ENCODE measurements around the gene ANK3. TPM values are rescaled to one million over a fixed set of nuclear protein-coding genes. Genes with fewer than 3 reads are reported as not detected.

ANK3 gene
- total and polyA plus RNA-seq, 8 donors, result 3.6 to 115 (median 31.1) TPM

DNA sequence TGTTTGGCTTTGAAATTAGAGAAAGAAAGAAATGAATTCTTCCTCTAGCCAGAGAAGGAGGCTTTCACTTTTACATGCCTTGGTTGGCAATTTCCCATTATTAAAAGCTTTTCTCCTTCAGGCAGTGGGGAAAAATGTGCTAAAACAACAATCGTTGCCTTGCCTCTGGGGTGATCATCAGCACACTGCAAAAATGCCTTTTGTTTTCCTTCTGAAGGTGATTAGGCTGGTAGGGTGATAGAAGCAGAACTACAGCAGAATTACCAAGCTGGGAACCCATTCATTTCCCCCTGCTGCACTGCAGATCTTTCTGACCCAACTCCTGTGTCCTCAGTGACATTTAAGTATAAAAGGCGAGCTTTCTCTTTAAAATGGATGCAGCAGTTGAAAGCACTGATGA, 22.2 kb downstream of the ANK3 start:
- 41 to 68% (median 61%) methylated on average over 2 of the region's 2 CpGs for WGBS, 5 donors

DNA sequence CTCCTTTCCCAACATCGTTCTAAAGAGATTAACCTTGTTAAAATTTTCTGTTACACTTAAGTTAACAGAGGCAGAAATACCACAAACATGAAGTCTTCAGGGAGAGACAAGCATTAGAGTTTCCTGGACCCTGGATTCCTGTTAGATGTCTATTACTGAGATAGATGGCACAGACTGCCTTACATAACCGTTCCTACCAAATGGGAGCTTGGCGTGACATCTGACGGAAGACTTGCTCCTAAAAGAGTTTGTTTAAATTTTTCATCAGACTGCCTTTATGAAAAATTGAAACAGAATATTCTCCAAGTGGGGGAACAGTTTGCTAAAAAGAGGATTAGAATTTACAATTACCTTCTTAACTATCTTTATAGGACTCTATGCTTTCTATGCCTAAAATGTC, 22.7 kb downstream of the ANK3 start:
- no peaks in the 10 kb centered on the region for H3K9me3 ChIP-seq
- 51 to 88% (median 73%) methylated on average over 4 of the region's 4 CpGs for WGBS, 5 donors
- intact Hi-C loops (cut with DNase I; ENCODE audit: low total_unique reads), result no loop called here
- H3K4me3 ChIP-seq, result no peak overlapping the region
- peaks cover 0 to 16% (median 0%) of the 10 kb centered on the region in 4 donors for H3K4me1 ChIP-seq
- TF ChIP-seq POLR2AphosphoS5 (IDR thresholded peaks at IDR 0.05) (no peak), POLR2A (IDR thresholded peaks at IDR 0.05) (no peak), EP300 (IDR thresholded peaks at IDR 0.05) (no peak)
- TF ChIP-seq, protein P1, sequence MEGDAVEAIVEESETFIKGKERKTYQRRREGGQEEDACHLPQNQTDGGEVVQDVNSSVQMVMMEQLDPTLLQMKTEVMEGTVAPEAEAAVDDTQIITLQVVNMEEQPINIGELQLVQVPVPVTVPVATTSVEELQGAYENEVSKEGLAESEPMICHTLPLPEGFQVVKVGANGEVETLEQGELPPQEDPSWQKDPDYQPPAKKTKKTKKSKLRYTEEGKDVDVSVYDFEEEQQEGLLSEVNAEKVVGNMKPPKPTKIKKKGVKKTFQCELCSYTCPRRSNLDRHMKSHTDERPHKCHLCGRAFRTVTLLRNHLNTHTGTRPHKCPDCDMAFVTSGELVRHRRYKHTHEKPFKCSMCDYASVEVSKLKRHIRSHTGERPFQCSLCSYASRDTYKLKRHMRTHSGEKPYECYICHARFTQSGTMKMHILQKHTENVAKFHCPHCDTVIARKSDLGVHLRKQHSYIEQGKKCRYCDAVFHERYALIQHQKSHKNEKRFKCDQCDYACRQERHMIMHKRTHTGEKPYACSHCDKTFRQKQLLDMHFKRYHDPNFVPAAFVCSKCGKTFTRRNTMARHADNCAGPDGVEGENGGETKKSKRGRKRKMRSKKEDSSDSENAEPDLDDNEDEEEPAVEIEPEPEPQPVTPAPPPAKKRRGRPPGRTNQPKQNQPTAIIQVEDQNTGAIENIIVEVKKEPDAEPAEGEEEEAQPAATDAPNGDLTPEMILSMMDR (IDR thresholded peaks at IDR 0.05), result no peak
- no peak overlapping the region for H3K27ac ChIP-seq
- no peaks in the 10 kb centered on the region for H3K27me3 ChIP-seq
- DNase-seq, result peak in 1 of 2 donors; percentile 23
- no peaks in the 10 kb centered on the region for H3K36me3 ChIP-seq

More for the DNA sequence above, 22.2 kb downstream of the ANK3 start:
- no peak overlapping the region for H3K27ac ChIP-seq
- no peak overlapping the region for H3K4me3 ChIP-seq
- TF ChIP-seq EP300 (IDR thresholded peaks at IDR 0.05) (no peak), POLR2AphosphoS5 (IDR thresholded peaks at IDR 0.05) (no peak)
- H3K9me3 ChIP-seq, result no peaks in the 10 kb centered on the region
- intact Hi-C loops (cut with DNase I; ENCODE audit: low total_unique reads), result no loop called here
- no peaks in the 10 kb centered on the region for H3K36me3 ChIP-seq
- DNase-seq, result peak in 1 of 2 donors; percentile 12
- H3K4me1 ChIP-seq, result peaks cover 0 to 16% (median 0%) of the 10 kb centered on the region in 4 donors
- no peaks in the 10 kb centered on the region for H3K27me3 ChIP-seq

DNA sequence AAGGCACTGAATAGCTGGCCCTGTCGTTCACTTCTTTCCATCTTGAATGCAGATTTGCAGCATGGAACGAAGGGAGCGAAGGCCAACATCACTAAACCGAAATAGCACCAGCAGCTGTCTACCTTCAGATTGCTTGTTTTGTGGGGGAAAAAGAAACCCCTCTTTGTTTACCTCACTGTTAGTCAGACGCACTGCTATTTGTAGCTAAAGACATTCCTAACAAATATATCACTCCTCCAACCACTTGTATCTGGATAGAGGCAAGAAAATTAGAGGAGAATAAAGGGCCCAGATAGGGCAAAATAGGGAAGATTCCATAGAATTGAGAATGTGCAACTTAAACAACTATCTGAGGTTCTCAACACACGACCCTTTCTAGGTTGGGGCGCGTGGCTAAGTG, 26.5 kb downstream of the ANK3 start:
- intact Hi-C loops (cut with DNase I; ENCODE audit: low total_unique reads), result no loop called here
- WGBS, 5 donors, result 76 to 88% (median 84%) methylated on average over 8 of the region's 8 CpGs
- DNase-seq, result no peak

DNA sequence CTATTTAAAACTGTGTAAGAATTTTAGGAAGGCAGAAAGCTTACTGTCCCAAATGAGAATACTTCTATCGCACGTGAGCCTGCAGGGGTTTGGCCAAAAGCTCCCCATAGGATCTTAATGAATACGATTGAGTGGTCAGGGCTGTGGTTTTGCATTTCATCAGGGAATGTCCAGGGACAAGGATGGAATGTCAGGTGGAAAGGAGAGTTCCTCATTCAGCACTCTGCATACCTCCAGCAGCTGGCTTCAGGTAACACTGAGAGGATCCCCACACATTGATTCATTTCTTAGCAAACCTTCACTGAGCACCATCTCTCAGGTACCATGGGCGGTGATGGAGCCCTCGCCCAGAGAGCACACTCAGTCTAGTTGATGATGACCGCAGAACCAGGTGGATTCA, 27.2 kb downstream of the ANK3 start:
- Histone ChIP-seq H3K27me3 (no peaks in the 10 kb centered on the region), H3K27ac (no peak overlapping the region), H3K4me1 (peaks cover 0 to 8% (median 0%) of the 10 kb centered on the region in 4 donors), H3K4me3 (no peak overlapping the region), H3K9me3 (no peaks in the 10 kb centered on the region), H3K36me3 (no peaks in the 10 kb centered on the region)
- TF ChIP-seq EP300 (IDR thresholded peaks at IDR 0.05), result no peak
- no peak for TF ChIP-seq POLR2AphosphoS5 (IDR thresholded peaks at IDR 0.05)
- TF ChIP-seq POLR2A (IDR thresholded peaks at IDR 0.05), result no peak
- TF ChIP-seq, protein P1 (IDR thresholded peaks at IDR 0.05), result no peak
- intact Hi-C loops (cut with DNase I; ENCODE audit: low total_unique reads), result no loop called here
- DNase-seq, result no peak
- 96 to 97% (median 96%) methylated on average over 5 to 6 of the region's 6 CpGs for WGBS, 5 donors

More for the DNA sequence above, 26.5 kb downstream of the ANK3 start:
- no peaks in the 10 kb centered on the region for H3K9me3 ChIP-seq
- TF ChIP-seq POLR2AphosphoS5 (IDR thresholded peaks at IDR 0.05) (no peak), POLR2A (IDR thresholded peaks at IDR 0.05) (no peak), EP300 (IDR thresholded peaks at IDR 0.05) (no peak)
- TF ChIP-seq, protein P1 (IDR thresholded peaks at IDR 0.05), result no peak
- H3K4me1 ChIP-seq, result peaks cover 0 to 16% (median 0%) of the 10 kb centered on the region in 4 donors
- H3K27ac ChIP-seq, result no peak overlapping the region
- H3K27me3 ChIP-seq, result no peaks in the 10 kb centered on the region
- no peak overlapping the region for H3K4me3 ChIP-seq
- no peaks in the 10 kb centered on the region for H3K36me3 ChIP-seq

DNA sequence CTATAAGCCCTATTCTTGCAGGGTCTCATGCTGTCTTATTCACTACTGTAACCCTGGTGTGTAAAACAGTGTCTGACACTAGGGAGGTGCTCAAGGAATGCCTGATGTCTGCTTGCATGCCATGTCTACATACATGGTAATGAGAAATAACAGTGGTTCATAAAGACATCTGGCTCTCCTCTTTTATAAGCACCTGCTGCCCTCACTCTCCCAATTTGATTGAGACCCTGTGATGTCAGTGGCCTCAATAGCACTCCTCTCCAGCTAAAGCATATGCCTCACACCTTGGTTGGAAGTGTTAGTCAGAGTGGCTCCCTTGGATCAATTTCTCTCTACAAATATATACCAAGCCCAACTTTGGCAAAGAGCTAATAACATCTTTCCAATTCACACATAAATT, 30.6 kb downstream of the ANK3 start:
- no peaks in the 10 kb centered on the region for H3K36me3 ChIP-seq
- no peak for TF ChIP-seq POLR2AphosphoS5 (IDR thresholded peaks at IDR 0.05)
- TF ChIP-seq EP300 (IDR thresholded peaks at IDR 0.05), result no peak
- no peak for TF ChIP-seq POLR2A (IDR thresholded peaks at IDR 0.05)
- TF ChIP-seq, protein P1 (IDR thresholded peaks at IDR 0.05), result no peak
- H3K27me3 ChIP-seq, result no peaks in the 10 kb centered on the region
- H3K4me1 ChIP-seq, result no peaks in the 10 kb centered on the region
- H3K9me3 ChIP-seq, result no peaks in the 10 kb centered on the region
- DNase-seq, result no peak
- intact Hi-C loops (cut with DNase I; ENCODE audit: low total_unique reads), result no loop called here
- H3K27ac ChIP-seq, result no peak overlapping the region
- H3K4me3 ChIP-seq, result no peak overlapping the region
